CD4-positive, CD25-positive, alpha-beta regulatory T cell (primary cell): Measurements from ENCODE around the gene TTC28. TPM values are rescaled to one million over a fixed set of nuclear protein-coding genes. Genes with fewer than 3 reads are reported as not detected.

ENCODE experiments used
- ATAC-seq, 2 donors: fragments of 150-1000 bp; cut with Tn5 transposase; one replicate each; pipeline ENCODE4 v1.10.0; 2021; ENCODE audit warnings: low read depth in 2 of 2, moderate number of reproducible peaks in 2 of 2, moderate library complexity in 1 of 2
- DNase-seq, 3 donors: peaks; one replicate each; pipeline versions ENCODE4 v3.0.0 to v3.0.0-alpha.2; 2012 to 2022; ENCODE audit warnings: mixed read lengths in 1 of 3
- H3K27ac ChIP-seq: one replicate; pipeline ENCODE4 v1.7.0; 2013; ENCODE audit warnings: mild to moderate bottlenecking, low read length; ENCODE audit not compliant: insufficient read depth, poor library complexity, severe bottlenecking
- H3K27me3 ChIP-seq: one replicate; pipeline ENCODE4 v1.7.0; 2013; ENCODE audit warnings: low read length; ENCODE audit not compliant: control insufficient read depth, insufficient read depth
- H3K36me3 ChIP-seq: one replicate; pipeline ENCODE4 v1.7.0; 2013; ENCODE audit warnings: mild to moderate bottlenecking, low read length, moderate library complexity; ENCODE audit not compliant: control insufficient read depth, insufficient read depth
- H3K4me1 ChIP-seq: 2 replicates; pipeline ENCODE4 v1.7.0; 2013; ENCODE audit warnings: mild to moderate bottlenecking, low read length; ENCODE audit not compliant: insufficient read depth, control insufficient read depth, poor library complexity, severe bottlenecking
- H3K4me3 ChIP-seq: one replicate; pipeline ENCODE4 v1.7.0; 2013; ENCODE audit warnings: low read depth, mild to moderate bottlenecking, low read length, moderate library complexity
- H3K9me3 ChIP-seq, 2 experiments: 1 replicate in 1 of 2; 2 replicates in 1 of 2; pipeline ENCODE4 v1.7.0; 2013; ENCODE audit warnings: low read length in 2 of 2, mild to moderate bottlenecking in 1 of 2, moderate library complexity in 1 of 2; ENCODE audit not compliant: control insufficient read depth in 2 of 2
- H3K27ac Mint-ChIP-seq, 3 donors: one replicate each; pipeline ENCODE4 v1.8.0; 2020 to 2022; ENCODE audit warnings: mild to moderate bottlenecking in 3 of 3, mixed read lengths in 3 of 3, moderate library complexity in 2 of 3
- H3K27me3 Mint-ChIP-seq: one replicate; pipeline ENCODE4 v1.8.0; 2022; ENCODE audit warnings: mild to moderate bottlenecking, mixed read lengths
- H3K36me3 Mint-ChIP-seq: one replicate; pipeline ENCODE4 v1.8.0; 2020; ENCODE audit warnings: mixed read lengths
- H3K4me1 Mint-ChIP-seq, 4 donors: one replicate each; pipeline ENCODE4 v1.8.0; 2020 to 2022; ENCODE audit warnings: mixed read lengths in 4 of 4, mild to moderate bottlenecking in 1 of 4
- H3K4me3 Mint-ChIP-seq, 4 donors: one replicate each; pipeline ENCODE4 v1.8.0; 2020 to 2022; ENCODE audit warnings: mild to moderate bottlenecking in 4 of 4, mixed read lengths in 4 of 4, moderate library complexity in 3 of 4
- H3K9me3 Mint-ChIP-seq, 7 donors: one replicate each; pipeline ENCODE4 v1.8.0; 2020 to 2022; ENCODE audit warnings: mixed read lengths in 7 of 7, mild to moderate bottlenecking in 3 of 7, moderate library complexity in 2 of 7
- polyA plus RNA-seq, 4 donors: library from polyadenylated mRNA; unstranded; fragments of 300-500 nt; fragmentation: Illumina TruSeq; gene quantifications; one replicate each; pipeline ENCODE4 v1.2.3, GENCODE V29; 2021
- total RNA-seq: library from RNA; stranded (reverse); gene quantifications from one replicate; pipeline ENCODE4 v1.2.3, GENCODE V29; 2022

Gene TTC28
- total and polyA plus RNA-seq, 5 donors from 2014 or later = 0.02 to 2.7 (median 0.28) TPM; not detected in 1

GRCh38 chr22:28154861-28155260 lies 524.8 kb downstream of the TTC28 start:
- DNase-seq (no peak), ATAC-seq (no peak)
- Histone ChIP-seq H3K9me3 (no peaks in the 10 kb centered on the region), H3K4me3 (no peak overlapping the region), H3K27ac (no peak overlapping the region), H3K4me1 (no peaks in the 10 kb centered on the region), H3K36me3 (no peaks in the 10 kb centered on the region), H3K27me3 (peaks cover 1% of the 10 kb centered on the region)
- peaks cover 0 to 14% (median 1%) of the 10 kb centered on the region in 7 donors for H3K9me3 Mint-ChIP-seq
- H3K4me3 Mint-ChIP-seq = no peak overlapping the region
- no peak overlapping the region for H3K27ac Mint-ChIP-seq
- no peaks in the 10 kb centered on the region for H3K27me3 Mint-ChIP-seq
- no peaks in the 10 kb centered on the region for H3K4me1 Mint-ChIP-seq
- H3K36me3 Mint-ChIP-seq = no peaks in the 10 kb centered on the region

- Histone ChIP-seq H3K27me3 (peaks cover 2% of the 10 kb centered on the region), H3K4me1 (no peaks in the 10 kb centered on the region), H3K4me3 (no peak overlapping the region), H3K36me3 (no peaks in the 10 kb centered on the region), H3K27ac (no peak overlapping the region), H3K9me3 (no peaks in the 10 kb centered on the region)
- no peak for ATAC-seq
- no peaks in the 10 kb centered on the region for H3K36me3 Mint-ChIP-seq
- H3K27me3 Mint-ChIP-seq = peaks cover 5% of the 10 kb centered on the region
- H3K27ac Mint-ChIP-seq = no peak overlapping the region
- no peak overlapping the region for H3K4me3 Mint-ChIP-seq
- H3K4me1 Mint-ChIP-seq = no peaks in the 10 kb centered on the region
- no peak for DNase-seq
- H3K9me3 Mint-ChIP-seq = peaks cover 0 to 3% (median 0%) of the 10 kb centered on the region in 7 donors
Observed at GRCh38 chr22:28151151-28151816, 528.4 kb downstream of the TTC28 start.

GRCh38 chr22:28148816-28149465 lies 530.7 kb downstream of the TTC28 start:
- Histone ChIP-seq H3K9me3 (no peaks in the 10 kb centered on the region), H3K27me3 (peaks cover 2% of the 10 kb centered on the region), H3K27ac (no peak overlapping the region), H3K4me1 (no peaks in the 10 kb centered on the region), H3K36me3 (no peaks in the 10 kb centered on the region), H3K4me3 (no peak overlapping the region)
- DNase-seq (no peak), ATAC-seq (no peak)
- H3K36me3 Mint-ChIP-seq = no peaks in the 10 kb centered on the region
- no peak overlapping the region for H3K4me3 Mint-ChIP-seq
- no peak overlapping the region for H3K27ac Mint-ChIP-seq
- no peaks in the 10 kb centered on the region for H3K9me3 Mint-ChIP-seq
- peaks cover 5% of the 10 kb centered on the region for H3K27me3 Mint-ChIP-seq
- H3K4me1 Mint-ChIP-seq = no peaks in the 10 kb centered on the region

GRCh38 chr22:28147401-28147800 lies 532.2 kb downstream of the TTC28 start:
- H3K4me1 Mint-ChIP-seq = no peaks in the 10 kb centered on the region
- no peak overlapping the region for H3K4me3 Mint-ChIP-seq
- H3K9me3 Mint-ChIP-seq = no peaks in the 10 kb centered on the region
- Histone ChIP-seq H3K9me3 (no peaks in the 10 kb centered on the region), H3K27me3 (peaks cover 2% of the 10 kb centered on the region), H3K36me3 (no peaks in the 10 kb centered on the region), H3K4me3 (no peak overlapping the region), H3K4me1 (no peaks in the 10 kb centered on the region), H3K27ac (no peak overlapping the region)
- H3K27me3 Mint-ChIP-seq = peaks cover 5% of the 10 kb centered on the region
- DNase-seq (no peak), ATAC-seq (no peak)
- no peak overlapping the region for H3K27ac Mint-ChIP-seq
- no peaks in the 10 kb centered on the region for H3K36me3 Mint-ChIP-seq

GRCh38 chr22:28146401-28147314 lies 533.0 kb downstream of the TTC28 start:
- ATAC-seq = no peak
- no peaks in the 10 kb centered on the region for H3K36me3 Mint-ChIP-seq
- H3K27me3 Mint-ChIP-seq = peaks cover 5% of the 10 kb centered on the region

GRCh38 chr22:28143961-28144745 lies 535.5 kb downstream of the TTC28 start:
- Histone ChIP-seq H3K4me1 (no peaks in the 10 kb centered on the region), H3K27me3 (peaks cover 4% of the 10 kb centered on the region), H3K36me3 (no peaks in the 10 kb centered on the region), H3K27ac (no peak overlapping the region), H3K9me3 (no peaks in the 10 kb centered on the region), H3K4me3 (no peak overlapping the region)
- Mint-ChIP-seq H3K27me3 (no peaks in the 10 kb centered on the region), H3K4me1 (no peaks in the 10 kb centered on the region), H3K36me3 (no peaks in the 10 kb centered on the region), H3K4me3 (no peak overlapping the region), H3K9me3 (no peaks in the 10 kb centered on the region), H3K27ac (no peak overlapping the region)
- no peak for ATAC-seq
- no peak for DNase-seq

More at GRCh38 chr22:28146401-28147314, 533.0 kb downstream of the TTC28 start:
- Histone ChIP-seq H3K4me1 (no peaks in the 10 kb centered on the region), H3K36me3 (no peaks in the 10 kb centered on the region), H3K27me3 (peaks cover 4% of the 10 kb centered on the region), H3K27ac (no peak overlapping the region), H3K9me3 (no peaks in the 10 kb centered on the region), H3K4me3 (no peak overlapping the region)
- H3K27ac Mint-ChIP-seq = no peak overlapping the region
- DNase-seq = no peak
- no peaks in the 10 kb centered on the region for H3K4me1 Mint-ChIP-seq
- no peak overlapping the region for H3K4me3 Mint-ChIP-seq
- no peaks in the 10 kb centered on the region for H3K9me3 Mint-ChIP-seq

- Histone ChIP-seq H3K27ac (no peak overlapping the region), H3K4me3 (no peak overlapping the region), H3K36me3 (no peaks in the 10 kb centered on the region), H3K4me1 (no peaks in the 10 kb centered on the region), H3K27me3 (peaks cover 2% of the 10 kb centered on the region), H3K9me3 (no peaks in the 10 kb centered on the region)
- ATAC-seq (no peak), DNase-seq (no peak)
- Mint-ChIP-seq H3K27me3 (no peaks in the 10 kb centered on the region), H3K9me3 (no peaks in the 10 kb centered on the region), H3K36me3 (no peaks in the 10 kb centered on the region), H3K4me3 (no peak overlapping the region), H3K4me1 (no peaks in the 10 kb centered on the region), H3K27ac (no peak overlapping the region)
Observed at GRCh38 chr22:28143241-28143865, 536.3 kb downstream of the TTC28 start.
